HUES64 (cell line): ENCODE data around the gene FZD4.

Experiments
- H3K27ac ChIP-seq: 2 replicates; pipeline ENCODE4 v1.7.0; 2013; ENCODE audit warnings: low read depth, low read length, inconsistent platforms
- H3K27me3 ChIP-seq: 2 replicates; pipeline ENCODE4 v1.6.1; 2013; ENCODE audit warnings: mild to moderate bottlenecking, low read length; ENCODE audit not compliant: insufficient read depth
- H3K36me3 ChIP-seq: 2 replicates; pipeline ENCODE4 v1.6.1; 2013; ENCODE audit warnings: mild to moderate bottlenecking, low read length; ENCODE audit not compliant: insufficient read depth
- H3K4me1 ChIP-seq: 2 replicates; pipeline ENCODE4 v1.6.1; 2013; ENCODE audit warnings: mild to moderate bottlenecking, low read length, moderate library complexity; ENCODE audit not compliant: insufficient read depth
- H3K4me3 ChIP-seq: 2 replicates; pipeline ENCODE4 v1.5.1; 2013; ENCODE audit warnings: mild to moderate bottlenecking, low read length, moderate library complexity
- H3K9ac ChIP-seq: 2 replicates; pipeline ENCODE4 v1.6.1; 2013; ENCODE audit warnings: mild to moderate bottlenecking, low read depth, low read length
- H3K9me3 ChIP-seq: 2 replicates; pipeline ENCODE4 v1.6.1; 2013; ENCODE audit warnings: low read depth, low read length; ENCODE audit not compliant: insufficient read depth
- WGBS: fragments of 150-250, 120-280 bp; methylation state at CpG from one replicate; pipeline ENCODE4 v1.1.7; 2013; ENCODE audit warnings: missing lambda C conversion rate; 5-methylcytosine and 5-hydroxymethylcytosine counted together

Gene FZD4

DNA sequence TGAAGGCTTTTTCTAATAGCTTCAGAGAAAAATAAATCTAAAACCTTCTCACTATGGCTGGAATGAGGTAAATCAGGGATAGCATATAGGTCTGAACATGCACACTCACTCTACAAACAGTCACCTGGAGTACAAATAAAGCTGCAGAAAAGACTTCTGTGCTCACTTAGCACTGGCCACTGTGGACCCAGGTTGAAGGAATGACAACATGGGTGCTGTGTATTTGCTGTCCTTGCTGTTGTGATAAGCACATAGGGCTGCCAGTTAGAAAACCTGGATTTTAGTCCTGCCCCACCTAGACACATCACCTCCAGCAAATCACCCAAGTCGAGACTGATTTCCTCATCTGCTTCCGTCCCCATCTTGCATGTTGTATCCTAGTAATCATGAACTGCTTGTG is 51.2 kb downstream of the FZD4 start:
- Histone ChIP-seq H3K27ac (no peak overlapping the region), H3K27me3 (no peaks in the 10 kb centered on the region), H3K9me3 (no peaks in the 10 kb centered on the region), H3K36me3 (no peaks in the 10 kb centered on the region), H3K4me1 (no peaks in the 10 kb centered on the region), H3K4me3 (no peak overlapping the region), H3K9ac (no peak overlapping the region)
- 92% methylated on average over 2 of the region's 2 CpGs for WGBS

DNA sequence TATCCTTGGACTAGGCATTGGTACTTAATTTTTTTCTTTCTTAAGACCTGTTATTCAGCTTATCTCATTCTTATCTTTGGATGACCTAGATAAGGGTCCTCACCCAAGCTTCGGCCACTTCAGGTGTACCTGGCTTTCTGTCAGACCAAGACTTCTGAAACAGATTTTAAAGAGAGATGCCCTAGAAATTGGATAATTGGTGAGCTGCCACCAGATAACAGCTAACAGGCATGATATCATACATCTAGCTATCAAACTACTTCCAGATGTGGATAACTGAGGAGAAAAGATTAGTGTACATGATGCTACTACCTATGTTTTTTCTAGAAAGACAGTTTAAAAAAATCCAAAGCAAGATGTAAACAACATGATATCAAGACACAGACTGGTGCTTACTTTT is 52.9 kb downstream of the FZD4 start:
- 82% methylated on average over 1 of the region's 1 CpG for WGBS
- no peaks in the 10 kb centered on the region for H3K27me3 ChIP-seq
- no peak overlapping the region for H3K27ac ChIP-seq
- no peak overlapping the region for H3K9ac ChIP-seq
- no peak overlapping the region for H3K4me3 ChIP-seq
- H3K4me1 ChIP-seq: no peaks in the 10 kb centered on the region
- H3K9me3 ChIP-seq: no peaks in the 10 kb centered on the region
- no peaks in the 10 kb centered on the region for H3K36me3 ChIP-seq

DNA sequence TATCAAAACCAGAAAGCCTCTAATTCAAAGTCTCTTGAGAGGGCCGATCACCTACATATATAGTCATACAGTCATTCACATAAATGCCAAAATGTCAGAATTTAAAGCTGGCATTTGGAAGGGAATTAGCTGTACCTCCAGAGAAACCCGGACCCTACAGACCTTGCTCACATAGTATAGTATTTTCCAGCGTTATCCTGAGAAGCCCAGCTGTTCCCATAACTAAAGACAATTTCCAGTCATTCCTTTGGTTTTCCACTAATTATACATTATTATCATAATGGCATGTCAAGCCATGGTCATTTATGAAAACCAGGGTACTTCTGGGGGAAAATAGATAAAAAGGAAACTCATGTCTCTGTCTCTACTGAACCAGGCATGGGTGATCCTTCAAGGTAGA is 53.6 kb downstream of the FZD4 start:
- H3K36me3 ChIP-seq: no peaks in the 10 kb centered on the region
- H3K4me1 ChIP-seq: no peaks in the 10 kb centered on the region
- H3K27ac ChIP-seq: no peak overlapping the region
- H3K9me3 ChIP-seq: no peaks in the 10 kb centered on the region
- H3K4me3 ChIP-seq: no peak overlapping the region
- no peaks in the 10 kb centered on the region for H3K27me3 ChIP-seq
- 96% methylated on average over 3 of the region's 3 CpGs for WGBS
- no peak overlapping the region for H3K9ac ChIP-seq

DNA sequence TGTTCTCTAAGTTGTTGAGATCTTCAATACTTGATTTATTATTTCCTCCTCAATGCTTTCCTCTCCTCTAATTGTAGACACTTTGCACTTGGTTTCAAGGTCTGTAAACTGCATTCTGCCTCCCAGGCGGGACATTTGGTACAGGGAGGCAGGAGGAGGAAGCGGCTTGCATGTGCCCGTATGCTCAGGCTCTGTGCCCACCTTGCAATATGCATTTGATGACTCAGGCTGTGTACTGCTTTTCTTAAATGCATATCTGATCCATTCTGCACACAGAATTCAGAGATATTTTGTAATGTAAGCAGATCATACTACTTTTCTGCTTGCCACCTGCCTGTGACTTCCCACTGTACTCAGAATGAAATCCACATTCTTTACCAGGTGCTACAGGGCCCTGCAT is 55.0 kb downstream of the FZD4 start:
- Histone ChIP-seq H3K27me3 (no peaks in the 10 kb centered on the region), H3K36me3 (no peaks in the 10 kb centered on the region), H3K4me1 (no peaks in the 10 kb centered on the region), H3K9ac (no peak overlapping the region), H3K27ac (no peak overlapping the region), H3K9me3 (no peaks in the 10 kb centered on the region), H3K4me3 (no peak overlapping the region)
- 87% methylated on average over 3 of the region's 3 CpGs for WGBS

DNA sequence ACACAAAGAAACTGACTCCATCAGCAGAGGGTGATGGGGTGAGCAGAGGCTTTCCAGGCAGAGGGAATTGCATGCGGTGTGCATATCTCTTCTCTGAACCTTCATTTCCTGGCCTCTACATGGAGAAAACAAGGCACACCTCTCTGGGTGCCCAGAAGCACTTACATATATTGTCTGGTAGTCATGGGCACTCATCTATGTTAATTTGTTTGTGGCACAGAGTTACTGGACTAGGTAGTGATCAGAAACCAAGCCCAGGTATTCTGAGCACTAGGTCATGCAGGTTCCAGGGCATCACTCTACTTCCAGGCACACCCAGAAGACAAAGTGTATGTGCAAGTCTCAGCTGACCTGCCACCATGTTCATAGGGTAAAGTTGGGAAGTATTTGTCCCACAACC is 56.5 kb downstream of the FZD4 start:
- Histone ChIP-seq H3K27me3 (no peaks in the 10 kb centered on the region), H3K36me3 (no peaks in the 10 kb centered on the region), H3K27ac (no peak overlapping the region), H3K4me3 (no peak overlapping the region), H3K4me1 (no peaks in the 10 kb centered on the region), H3K9ac (no peak overlapping the region), H3K9me3 (no peaks in the 10 kb centered on the region)
- 100% methylated on average over 1 of the region's 1 CpG for WGBS

DNA sequence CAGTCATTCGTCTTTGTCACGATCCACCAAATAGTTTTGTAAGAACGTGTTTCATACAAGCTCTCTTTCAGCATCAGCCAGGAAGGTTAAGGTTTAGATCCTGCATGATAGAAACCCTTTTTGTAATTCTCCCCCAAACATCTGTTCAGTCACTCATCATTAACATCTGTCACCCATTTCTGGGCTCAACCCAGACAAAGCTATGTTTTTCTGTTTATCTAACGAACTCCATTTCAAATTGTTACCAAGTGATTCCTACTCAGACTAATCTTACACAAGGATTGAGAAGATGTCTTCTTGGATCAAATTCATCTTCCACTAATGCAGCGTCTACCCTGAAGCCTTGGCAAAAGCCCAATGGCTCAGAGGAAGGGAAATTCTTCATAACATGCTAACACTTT is 58.8 kb downstream of the FZD4 start:
- Histone ChIP-seq H3K27ac (no peak overlapping the region), H3K36me3 (no peaks in the 10 kb centered on the region), H3K4me1 (no peaks in the 10 kb centered on the region), H3K27me3 (no peaks in the 10 kb centered on the region), H3K9ac (no peak overlapping the region), H3K9me3 (no peaks in the 10 kb centered on the region), H3K4me3 (no peak overlapping the region)
- WGBS: 93% methylated on average over 5 of the region's 5 CpGs
